CD4-positive, alpha-beta memory T cell (primary cell): ENCODE data around the gene KIRREL3. TPM values are rescaled to one million over a fixed set of nuclear protein-coding genes. Genes with fewer than 3 reads are reported as not detected.

ENCODE experiments used
- CTCF ChIA-PET: fragments of 350-600 bp; sonication (Branson Sonifier 250); formaldehyde crosslinking; loops from one replicate; lab custom pipeline; 2021; ENCODE audit warnings: inconsistent platforms; ENCODE audit not compliant: partially characterized antibody; lab: Charles Lee
- POLR2A ChIA-PET: fragments of 350-600 bp; sonication (Branson Sonifier 250); formaldehyde crosslinking; loops from one replicate; lab custom pipeline; 2021; ENCODE audit not compliant: partially characterized antibody; lab: Charles Lee
- DNase-seq, 5 donors: peaks; one replicate each; pipeline versions ENCODE4 v3.0.0 to v3.0.0-alpha.2; 2020 to 2022; ENCODE audit warnings: mixed read lengths in 1 of 5
- H3K27ac ChIP-seq: one replicate; pipeline ENCODE4 v1.7.0; 2013; ENCODE audit warnings: low read depth, low read length
- H3K27me3 ChIP-seq: 2 replicates; pipeline ENCODE4 v1.7.0; 2013; ENCODE audit warnings: mild to moderate bottlenecking, low read length, moderate library complexity; ENCODE audit not compliant: insufficient read depth
- H3K36me3 ChIP-seq: 2 replicates; pipeline ENCODE4 v1.7.0; 2013; ENCODE audit warnings: mild to moderate bottlenecking, low read length, moderate library complexity; ENCODE audit not compliant: insufficient read depth
- H3K4me1 ChIP-seq: 2 replicates; pipeline ENCODE4 v1.7.0; 2013; ENCODE audit warnings: mild to moderate bottlenecking, low read length, moderate library complexity; ENCODE audit not compliant: insufficient read depth
- H3K4me3 ChIP-seq, 2 donors: one replicate each; pipeline ENCODE4 v1.7.0; 2013; ENCODE audit warnings: low read length in 2 of 2, mild to moderate bottlenecking in 1 of 2
- H3K9me3 ChIP-seq, 2 donors: one replicate each; pipeline ENCODE4 v1.7.0; 2013; ENCODE audit warnings: low read length in 2 of 2, control low read depth in 1 of 2; ENCODE audit not compliant: control insufficient read depth in 1 of 2
- H3K27ac Mint-ChIP-seq, 7 donors: one replicate each; pipeline ENCODE4 v1.8.0; 2020 to 2021; ENCODE audit warnings: mixed read lengths in 7 of 7, mild to moderate bottlenecking in 6 of 7, inconsistent platforms in 3 of 7, moderate library complexity in 3 of 7
- H3K27me3 Mint-ChIP-seq, 2 donors: one replicate each; pipeline ENCODE4 v1.8.0; 2020 to 2021; ENCODE audit warnings: mixed read lengths in 2 of 2
- H3K36me3 Mint-ChIP-seq, 2 donors: one replicate each; pipeline ENCODE4 v1.8.0; 2020 to 2021; ENCODE audit warnings: mixed read lengths in 2 of 2, inconsistent platforms in 1 of 2, mild to moderate bottlenecking in 1 of 2
- H3K4me1 Mint-ChIP-seq, 4 donors: one replicate each; pipeline ENCODE4 v1.8.0; 2020 to 2021; ENCODE audit warnings: mixed read lengths in 4 of 4, mild to moderate bottlenecking in 1 of 4
- H3K4me3 Mint-ChIP-seq, 8 donors: one replicate each; pipeline ENCODE4 v1.8.0; 2020 to 2021; ENCODE audit warnings: mixed read lengths in 8 of 8, mild to moderate bottlenecking in 7 of 8, moderate library complexity in 6 of 8, inconsistent platforms in 3 of 8
- H3K9me3 Mint-ChIP-seq, 8 donors: one replicate each; pipeline ENCODE4 v1.8.0; 2020 to 2021; ENCODE audit warnings: mixed read lengths in 8 of 8, mild to moderate bottlenecking in 5 of 8, inconsistent platforms in 3 of 8, moderate library complexity in 1 of 8
- intact Hi-C: fragments of 100-400 bp; cut with micrococcal nuclease; formaldehyde crosslinking; loops from one replicate; pipeline ENCODE4 v1.15.1; 2023
- polyA plus RNA-seq, 2 donors: library from polyadenylated mRNA; unstranded; fragments of 300-500 nt; fragmentation: Illumina TruSeq; gene quantifications; one replicate each; pipeline ENCODE4 v1.2.3, GENCODE V29; 2021
- total RNA-seq, 2 experiments: library from RNA; stranded (reverse); gene quantifications; one replicate each; pipeline ENCODE4 v1.2.3, GENCODE V29; 2021

KIRREL3 gene
- total and polyA plus RNA-seq, 4 experiments from 2014 or later: not detected

- H3K4me1 Mint-ChIP-seq: peaks cover 11 to 25% (median 15%) of the 10 kb centered on the region in 4 donors
- no peak for DNase-seq
Measured at GRCh38 chr11:126467046-126467370, 533.6 kb downstream of the KIRREL3 start.

GRCh38 chr11:126466236-126467045 lies 534.1 kb downstream of the KIRREL3 start:
- no peaks in the 10 kb centered on the region for H3K9me3 ChIP-seq
- H3K27ac ChIP-seq: no peak overlapping the region
- CTCF ChIA-PET: interaction anchor here (8.7 kb wide), 1 partner anchor 14 kb away, joined by 70 read pairs; no protein-coding TSS in a partner anchor
- no peak overlapping the region for H3K4me3 ChIP-seq
- peaks cover 0 to 4% of the 10 kb centered on the region in 2 donors for H3K27me3 Mint-ChIP-seq
- no peak for DNase-seq
- H3K27ac Mint-ChIP-seq: peak overlapping the region in 1 of 7 donors; percentile 66
- H3K36me3 ChIP-seq: no peaks in the 10 kb centered on the region
- H3K27me3 ChIP-seq: no peaks in the 10 kb centered on the region
- H3K4me1 Mint-ChIP-seq: peaks cover 11 to 25% (median 15%) of the 10 kb centered on the region in 4 donors
- H3K9me3 Mint-ChIP-seq: no peaks in the 10 kb centered on the region
- POLR2A ChIA-PET: no interaction called here
- H3K4me1 ChIP-seq: peaks cover 6% of the 10 kb centered on the region
- peak overlapping the region in 5 of 8 donors; percentile 27 to 74 (median 41) for H3K4me3 Mint-ChIP-seq
- intact Hi-C loops: no loop called here
- no peaks in the 10 kb centered on the region for H3K36me3 Mint-ChIP-seq

More at GRCh38 chr11:126467046-126467370, 533.6 kb downstream of the KIRREL3 start:
- H3K36me3 Mint-ChIP-seq: no peaks in the 10 kb centered on the region
- no peaks in the 10 kb centered on the region for H3K36me3 ChIP-seq
- H3K4me1 ChIP-seq: peaks cover 6% of the 10 kb centered on the region
- H3K27me3 ChIP-seq: no peaks in the 10 kb centered on the region
- intact Hi-C loops: no loop called here
- peaks cover 0 to 4% of the 10 kb centered on the region in 2 donors for H3K27me3 Mint-ChIP-seq
- no peak overlapping the region for H3K4me3 Mint-ChIP-seq
- H3K9me3 ChIP-seq: no peaks in the 10 kb centered on the region
- POLR2A ChIA-PET: no interaction called here
- H3K9me3 Mint-ChIP-seq: no peaks in the 10 kb centered on the region
- H3K4me3 ChIP-seq: no peak overlapping the region
- no peak overlapping the region for H3K27ac ChIP-seq
- no peak overlapping the region for H3K27ac Mint-ChIP-seq
- CTCF ChIA-PET: interaction anchor here (1.2 to 8.7 kb wide), 2 partner anchors 13 kb away, joined by 3 to 70 read pairs; no protein-coding TSS in a partner anchor

- Mint-ChIP-seq H3K4me1 (peaks cover 11 to 25% (median 15%) of the 10 kb centered on the region in 4 donors), H3K9me3 (no peaks in the 10 kb centered on the region), H3K27me3 (peaks cover 0 to 4% of the 10 kb centered on the region in 2 donors), H3K4me3 (peak overlapping the region in 6 of 8 donors; percentile 27 to 74 (median 46)), H3K27ac (peak overlapping the region in 5 of 7 donors; percentile 30 to 75 (median 53)), H3K36me3 (no peaks in the 10 kb centered on the region)
- ChIA-PET POLR2A (interaction anchor here (0.7 kb wide), 1 partner anchor 15 kb away, joined by 3 read pairs; no protein-coding TSS in a partner anchor), CTCF (interaction anchor here (8.7 kb wide), 1 partner anchor 14 kb away, joined by 70 read pairs; no protein-coding TSS in a partner anchor)
- peak in 1 of 5 donors; percentile 6 for DNase-seq
- Histone ChIP-seq H3K27me3 (no peaks in the 10 kb centered on the region), H3K4me3 (no peak overlapping the region), H3K36me3 (no peaks in the 10 kb centered on the region), H3K4me1 (peaks cover 6% of the 10 kb centered on the region), H3K27ac (no peak overlapping the region), H3K9me3 (no peaks in the 10 kb centered on the region)
- intact Hi-C loops: no loop called here
Measured at GRCh38 chr11:126465573-126466188, 534.9 kb downstream of the KIRREL3 start.

- no peaks in the 10 kb centered on the region for H3K36me3 ChIP-seq
- no peaks in the 10 kb centered on the region for H3K36me3 Mint-ChIP-seq
- H3K27ac Mint-ChIP-seq: no peak overlapping the region
- H3K9me3 ChIP-seq: no peaks in the 10 kb centered on the region
- ChIA-PET CTCF (interaction anchor here (0.7 to 8.7 kb wide), 2 partner anchors 15 to 304 kb away, joined by 3 to 70 read pairs; no protein-coding TSS in a partner anchor), POLR2A (no interaction called here)
- no peak overlapping the region for H3K27ac ChIP-seq
- intact Hi-C loops: no loop called here
- H3K4me3 ChIP-seq: no peak overlapping the region
- H3K4me1 ChIP-seq: peaks cover 6% of the 10 kb centered on the region
- H3K27me3 ChIP-seq: no peaks in the 10 kb centered on the region
- no peak for DNase-seq
- no peaks in the 10 kb centered on the region for H3K9me3 Mint-ChIP-seq
- no peak overlapping the region for H3K4me3 Mint-ChIP-seq
- H3K27me3 Mint-ChIP-seq: peaks cover 0 to 4% of the 10 kb centered on the region in 2 donors
- H3K4me1 Mint-ChIP-seq: peaks cover 11 to 25% (median 15%) of the 10 kb centered on the region in 4 donors
Measured at GRCh38 chr11:126464796-126465195, 535.8 kb downstream of the KIRREL3 start.

- Histone ChIP-seq H3K9me3 (no peaks in the 10 kb centered on the region), H3K36me3 (no peaks in the 10 kb centered on the region), H3K4me1 (peaks cover 6% of the 10 kb centered on the region), H3K27ac (no peak overlapping the region), H3K4me3 (no peak overlapping the region), H3K27me3 (no peaks in the 10 kb centered on the region)
- DNase-seq: no peak
- no peak overlapping the region for H3K27ac Mint-ChIP-seq
- H3K4me1 Mint-ChIP-seq: peaks cover 11 to 25% (median 15%) of the 10 kb centered on the region in 4 donors
- POLR2A ChIA-PET: no interaction called here
- no peaks in the 10 kb centered on the region for H3K36me3 Mint-ChIP-seq
- H3K4me3 Mint-ChIP-seq: no peak overlapping the region
- CTCF ChIA-PET: interaction anchor here (2.1 kb wide), 1 partner anchor 19 kb away, joined by 10 read pairs; no protein-coding TSS in a partner anchor
- intact Hi-C loops: no loop called here
- peaks cover 0 to 6% of the 10 kb centered on the region in 2 donors for H3K27me3 Mint-ChIP-seq
- H3K9me3 Mint-ChIP-seq: no peaks in the 10 kb centered on the region
Measured at GRCh38 chr11:126462422-126462821, 538.1 kb downstream of the KIRREL3 start.

GRCh38 chr11:126461996-126462395 lies 538.6 kb downstream of the KIRREL3 start:
- intact Hi-C loops: no loop called here
- CTCF ChIA-PET: interaction anchor here (2.1 kb wide), 1 partner anchor 19 kb away, joined by 10 read pairs; no protein-coding TSS in a partner anchor
- no peak overlapping the region for H3K4me3 Mint-ChIP-seq
- POLR2A ChIA-PET: no interaction called here
- no peak overlapping the region for H3K27ac Mint-ChIP-seq
- no peaks in the 10 kb centered on the region for H3K27me3 ChIP-seq
- H3K4me1 Mint-ChIP-seq: peaks cover 11 to 25% (median 15%) of the 10 kb centered on the region in 4 donors
- no peaks in the 10 kb centered on the region for H3K36me3 Mint-ChIP-seq
- no peak for DNase-seq
- H3K4me3 ChIP-seq: no peak overlapping the region
- H3K9me3 Mint-ChIP-seq: no peaks in the 10 kb centered on the region
- no peak overlapping the region for H3K27ac ChIP-seq
- peaks cover 6% of the 10 kb centered on the region for H3K4me1 ChIP-seq
- no peaks in the 10 kb centered on the region for H3K9me3 ChIP-seq
- H3K27me3 Mint-ChIP-seq: peaks cover 0 to 6% of the 10 kb centered on the region in 2 donors
- H3K36me3 ChIP-seq: no peaks in the 10 kb centered on the region

GRCh38 chr11:126461096-126461440 lies 539.5 kb downstream of the KIRREL3 start:
- Mint-ChIP-seq H3K36me3 (no peaks in the 10 kb centered on the region), H3K27me3 (peaks cover 0 to 6% of the 10 kb centered on the region in 2 donors), H3K27ac (no peak overlapping the region), H3K4me3 (no peak overlapping the region), H3K4me1 (peaks cover 8 to 17% (median 10%) of the 10 kb centered on the region in 4 donors), H3K9me3 (no peaks in the 10 kb centered on the region)
- Histone ChIP-seq H3K4me3 (no peak overlapping the region), H3K27me3 (no peaks in the 10 kb centered on the region), H3K9me3 (no peaks in the 10 kb centered on the region), H3K36me3 (no peaks in the 10 kb centered on the region), H3K27ac (no peak overlapping the region), H3K4me1 (peaks cover 6% of the 10 kb centered on the region)
- POLR2A ChIA-PET: no interaction called here
- intact Hi-C loops: no loop called here
- no peak for DNase-seq
- CTCF ChIA-PET: interaction anchor here (2.1 kb wide), 1 partner anchor 20 kb away, joined by 10 read pairs; no protein-coding TSS in a partner anchor
